Body of pancreas (tissue), 4 donors: ENCODE measurements around the gene TMEM63C. TPM values are rescaled to one million over a fixed set of nuclear protein-coding genes. Genes with fewer than 3 reads are reported as not detected.

ENCODE experiments used
- ATAC-seq: fragments of 150-250 bp; one replicate; pipeline ENCODE4 v1.9.1; 2016
- DNase-seq, 4 donors: peaks; one replicate each; pipeline ENCODE4 v3.0.0-alpha.2; 2019
- H3K27ac ChIP-seq, 4 donors: fragments of 200-600 bp; sonication (generic); 1 replicate in 3 of 4; 2 replicates in 1 of 4; pipeline versions ENCODE4 v1.5.1 to v1.6.1; 2016 to 2019; ENCODE audit warnings: mild to moderate bottlenecking in 1 of 4, mixed read lengths in 1 of 4, moderate library complexity in 1 of 4
- H3K27me3 ChIP-seq, 2 donors: fragments of 200-600 bp; sonication (generic); one replicate each; pipeline ENCODE4 v1.6.0; 2016; ENCODE audit warnings: mild to moderate bottlenecking in 1 of 2
- H3K36me3 ChIP-seq, 2 donors: fragments of 200-600 bp; sonication (generic); replicated peaks in 1 of 2; 2 replicates each; pipeline ENCODE4 v1.5.1; 2016; ENCODE audit warnings: low read depth in 2 of 2; ENCODE audit not compliant: insufficient read depth in 1 of 2
- H3K4me1 ChIP-seq: fragments of 200-600 bp; sonication (generic); one replicate; pipeline ENCODE4 v1.6.0; 2016
- H3K4me3 ChIP-seq, 2 donors: fragments of 200-600 bp; sonication (generic); 1 replicate in 1 of 2; 2 replicates in 1 of 2; pipeline ENCODE4 v1.5.1; 2016 to 2019
- H3K9me3 ChIP-seq, 3 donors: fragments of 200-600 bp; sonication (generic); 1 replicate in 2 of 3; 2 replicates in 1 of 3; pipeline ENCODE4 v1.5.1; 2016
- CTCF ChIP-seq, 7 experiments: fragments of 450-650 bp in 4 of 7; fragments of 200-600 bp in 3 of 7; sonication (generic) in 3 of 7; IDR thresholded peaks; one replicate each; pipeline ENCODE4 v1.5.1; 2016 to 2019; ENCODE audit warnings: antibody characterized with exemption in 7 of 7
- POLR2A ChIP-seq, 3 donors: fragments of 450-650 bp; IDR thresholded peaks; one replicate each; pipeline ENCODE4 v1.6.1; 2016; ENCODE audit warnings: antibody characterized with exemption in 3 of 3, mild to moderate bottlenecking in 2 of 3
- WGBS, 2 donors: methylation state at CpG; one replicate each; pipeline ENCODE4 v1.1.5; 2017; 5-methylcytosine and 5-hydroxymethylcytosine counted together
- intact Hi-C: fragments of 100-400 bp; cut with DNase I; formaldehyde crosslinking; loops from one replicate; pipeline ENCODE4 v1.15.1; 2023
- total RNA-seq, 2 donors: library from RNA; depleted of rRNA; stranded (reverse); fragments of >200 nt; gene quantifications; one replicate each; pipeline ENCODE4 v1.1.0, GENCODE V29; 2016

The TMEM63C gene
- total RNA-seq, 2 donors from 2014 or later = 0.33 to 3.6 TPM

DNA sequence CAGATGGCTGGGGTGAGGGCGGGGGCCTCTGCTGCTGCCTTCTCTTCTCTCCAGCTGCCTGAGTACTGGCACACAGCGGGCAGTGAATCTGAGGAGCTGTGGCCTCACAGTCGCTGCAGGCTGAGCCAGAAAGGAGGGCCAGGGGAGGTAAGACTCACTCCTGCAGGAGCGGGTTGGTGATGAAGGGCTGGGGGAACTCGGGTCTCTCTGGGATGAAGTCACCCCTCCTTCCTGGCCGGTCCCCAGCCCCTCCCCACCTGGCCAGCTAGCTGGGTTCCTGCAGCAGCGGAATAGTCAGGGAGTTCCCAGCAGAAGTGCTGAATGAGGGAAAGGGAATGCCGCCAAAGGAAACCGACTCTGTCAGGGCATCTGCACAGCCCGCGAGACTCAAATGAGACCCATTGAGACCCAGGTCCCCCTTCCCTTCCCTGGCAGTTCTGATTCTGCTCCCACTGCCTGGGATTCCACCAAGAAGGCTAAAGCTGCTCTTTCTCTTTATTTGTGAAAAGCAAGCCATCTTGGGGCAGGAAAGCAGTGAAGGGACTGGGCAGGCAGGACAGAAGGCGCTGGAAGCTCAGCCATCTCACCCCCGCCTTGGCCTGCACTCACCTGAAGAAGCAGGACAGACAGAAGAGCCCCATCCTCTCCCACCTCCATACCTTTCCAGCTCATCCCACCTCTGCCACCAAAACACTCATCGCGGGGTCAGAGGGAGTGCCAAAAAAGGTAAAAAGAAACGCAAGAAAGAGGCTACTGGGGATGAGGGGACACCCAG lies 84.2 kb downstream of the TMEM63C start:
- Histone ChIP-seq H3K4me1 (peaks cover 14% of the 10 kb centered on the region), H3K4me3 (no peak overlapping the region), H3K27ac (no peak overlapping the region), H3K36me3 (no peaks in the 10 kb centered on the region), H3K9me3 (peaks cover 0 to 6% (median 0%) of the 10 kb centered on the region in 3 donors), H3K27me3 (peaks cover 0 to under 1% of the 10 kb centered on the region in 2 donors)
- DNase-seq (no peak), ATAC-seq (no peak)
- TF ChIP-seq POLR2A (IDR thresholded peaks at IDR 0.05) = no peak
- TF ChIP-seq CTCF (IDR thresholded peaks at IDR 0.05) = no peak
- 77 to 78% methylated on average over 12 to 16 of the region's 16 CpGs for WGBS, 2 donors
- intact Hi-C loops = no loop called here

- ATAC-seq (no peak), DNase-seq (no peak)
- Histone ChIP-seq H3K4me3 (no peak overlapping the region), H3K9me3 (peaks cover 0 to 6% (median 0%) of the 10 kb centered on the region in 3 donors), H3K4me1 (peaks cover 20% of the 10 kb centered on the region), H3K36me3 (no peaks in the 10 kb centered on the region), H3K27me3 (peaks cover 0 to 6% of the 10 kb centered on the region in 2 donors), H3K27ac (no peak overlapping the region)
- TF ChIP-seq POLR2A (IDR thresholded peaks at IDR 0.05) (no peak), CTCF (IDR thresholded peaks at IDR 0.05) (no peak)
- intact Hi-C loops = no loop called here
- 85 to 92% methylated on average over 4 to 6 of the region's 8 CpGs for WGBS, 2 donors
Measured at GRCh38 chr14:77266336-77266735, 84.7 kb downstream of the TMEM63C start.

DNA sequence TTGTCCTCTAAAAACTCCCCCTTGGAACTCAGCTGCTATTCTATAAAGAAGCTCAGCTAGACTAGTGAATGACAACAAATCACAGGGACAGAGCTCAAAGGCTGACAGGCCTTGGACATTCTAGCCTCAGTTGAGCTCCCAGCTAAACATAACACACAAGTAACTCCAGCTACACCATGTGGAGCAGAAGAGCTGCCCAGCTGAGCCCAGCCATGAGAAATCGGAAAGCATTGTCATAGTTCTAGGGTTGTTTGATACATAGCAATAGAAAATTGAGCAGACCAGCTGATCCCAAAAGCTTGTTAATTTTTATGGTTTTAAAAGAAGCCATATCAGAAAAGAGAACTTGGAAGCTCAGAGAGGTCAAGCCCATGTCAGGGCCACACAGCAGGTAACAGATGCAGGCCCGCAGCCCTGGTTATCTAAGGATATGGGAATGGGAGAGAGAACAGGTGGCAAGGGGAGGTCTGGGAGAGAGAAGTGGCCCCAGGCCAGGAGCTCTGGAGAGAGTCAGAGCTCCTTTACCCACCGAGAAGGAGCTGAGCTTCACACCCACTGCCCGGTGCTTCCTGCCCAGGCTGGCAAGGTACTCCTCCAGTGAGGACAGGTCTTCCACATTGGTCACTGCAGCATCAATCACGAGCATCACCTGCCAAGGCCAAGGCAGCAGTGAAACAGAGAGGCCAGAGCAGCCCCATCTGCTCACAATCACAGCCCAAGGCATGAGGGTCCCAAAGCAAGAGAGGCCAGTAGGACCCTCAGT lies 86.5 kb downstream of the TMEM63C start:
- Histone ChIP-seq H3K36me3 (no peaks in the 10 kb centered on the region), H3K27me3 (peaks cover 0 to 8% of the 10 kb centered on the region in 2 donors), H3K4me3 (no peak overlapping the region), H3K4me1 (peaks cover 22% of the 10 kb centered on the region), H3K9me3 (peaks cover 0 to 6% (median 0%) of the 10 kb centered on the region in 3 donors), H3K27ac (no peak overlapping the region)
- DNase-seq (peak in 1 of 4 donors; percentile 37), ATAC-seq (no peak)
- intact Hi-C loops = no loop called here
- TF ChIP-seq POLR2A (IDR thresholded peaks at IDR 0.05) = no peak
- no peak for TF ChIP-seq CTCF (IDR thresholded peaks at IDR 0.05)
- 57 to 67% methylated on average over 5 of the region's 5 CpGs for WGBS, 2 donors

DNA sequence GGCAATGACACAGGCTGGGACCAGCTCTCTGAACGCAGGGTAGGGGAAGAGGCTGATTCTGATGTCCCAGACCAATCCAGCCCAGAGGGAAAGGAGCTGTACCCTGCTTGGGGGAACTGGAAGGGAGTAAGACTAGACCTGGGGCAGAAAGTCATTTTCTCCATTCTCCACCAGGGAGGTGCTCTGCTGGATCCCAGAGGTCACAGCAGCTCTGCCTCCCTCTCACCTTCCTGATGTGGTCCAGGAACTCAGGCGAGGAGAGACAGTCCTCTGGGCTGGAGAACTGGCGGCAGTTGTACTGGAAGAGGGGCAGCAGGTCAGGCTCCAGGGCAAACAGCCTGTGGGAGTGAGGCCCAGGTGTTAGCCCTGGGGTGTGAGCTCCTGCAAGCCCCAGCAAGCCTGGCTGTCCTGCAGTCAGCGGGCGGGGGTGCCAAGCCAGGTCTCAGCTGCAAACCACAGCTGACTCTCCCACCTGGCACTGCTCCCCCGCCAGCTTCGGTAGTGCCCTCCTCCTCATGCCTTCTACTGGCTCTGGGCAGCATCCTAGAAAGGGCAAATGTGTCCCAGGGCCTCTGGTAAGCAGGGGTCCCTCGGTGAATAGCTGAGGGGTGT lies 87.5 kb downstream of the TMEM63C start:
- 18 to 29% methylated on average over 5 to 8 of the region's 8 CpGs for WGBS, 2 donors
- ATAC-seq (no peak), DNase-seq (peak in 3 of 4 donors; percentile 23 to 78 (median 37))
- Histone ChIP-seq H3K9me3 (peaks cover 0 to 6% (median 0%) of the 10 kb centered on the region in 3 donors), H3K4me3 (no peak overlapping the region), H3K4me1 (peaks cover 22% of the 10 kb centered on the region), H3K27ac (no peak overlapping the region), H3K27me3 (peaks cover 0 to 8% of the 10 kb centered on the region in 2 donors), H3K36me3 (no peaks in the 10 kb centered on the region)
- intact Hi-C loops = no loop called here
- TF ChIP-seq CTCF (IDR thresholded peaks at IDR 0.05) (no peak), POLR2A (IDR thresholded peaks at IDR 0.05) (no peak)
